Stimulated activated CD4-positive, alpha-beta T cell treated with anti-CD3 and anti-CD28 coated beads, Interleukin-12 subunit alpha, Interleukin-12 subunit beta, amount 100 ng/mL, for 48 hours (primary cell): ENCODE measurements around the gene KRTAP2-2.
"Not testable (repeated sequence)": the region's sequence is repeated elsewhere in the genome, so short reads cannot be mapped to it uniquely, and the experiment has no call there.

Experiments used
- DNase-seq, 3 donors: peaks; one replicate each; pipeline ENCODE4 v3.0.0-alpha.2; 2020; ENCODE audit warnings: low read depth in 2 of 3, low spot score in 1 of 3

KRTAP2-2 gene, protein sequence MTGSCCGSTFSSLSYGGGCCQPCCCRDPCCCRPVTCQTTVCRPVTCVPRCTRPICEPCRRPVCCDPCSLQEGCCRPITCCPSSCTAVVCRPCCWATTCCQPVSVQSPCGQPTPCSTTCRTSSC

DNA sequence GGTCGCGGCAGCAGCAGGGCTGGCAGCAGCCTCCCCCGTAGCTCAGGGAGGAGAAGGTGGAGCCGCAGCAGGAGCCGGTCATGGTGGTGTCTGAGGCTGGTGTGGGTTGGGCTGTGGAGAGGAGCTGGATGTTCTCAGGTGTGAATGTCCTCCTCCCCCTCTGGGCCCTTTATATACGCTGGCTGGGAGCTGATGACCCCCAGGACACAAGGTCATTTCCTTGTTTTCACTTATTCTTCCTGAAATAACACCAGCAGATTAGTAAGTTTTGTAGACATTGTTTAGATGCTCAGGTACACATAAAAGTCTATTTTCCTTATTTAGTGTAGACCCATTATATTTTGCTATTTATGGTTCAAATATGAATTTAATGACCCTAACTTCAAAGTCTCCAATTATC lies at the start of gene KRTAP2-2:
Gene KRTAP2-2, minus strand, starts transcription at position 101 of the 400 bp plus-strand sequence. Its CDS starts 19 bp downstream, at position 82.
- DNase-seq = not testable (repeated sequence)

DNA sequence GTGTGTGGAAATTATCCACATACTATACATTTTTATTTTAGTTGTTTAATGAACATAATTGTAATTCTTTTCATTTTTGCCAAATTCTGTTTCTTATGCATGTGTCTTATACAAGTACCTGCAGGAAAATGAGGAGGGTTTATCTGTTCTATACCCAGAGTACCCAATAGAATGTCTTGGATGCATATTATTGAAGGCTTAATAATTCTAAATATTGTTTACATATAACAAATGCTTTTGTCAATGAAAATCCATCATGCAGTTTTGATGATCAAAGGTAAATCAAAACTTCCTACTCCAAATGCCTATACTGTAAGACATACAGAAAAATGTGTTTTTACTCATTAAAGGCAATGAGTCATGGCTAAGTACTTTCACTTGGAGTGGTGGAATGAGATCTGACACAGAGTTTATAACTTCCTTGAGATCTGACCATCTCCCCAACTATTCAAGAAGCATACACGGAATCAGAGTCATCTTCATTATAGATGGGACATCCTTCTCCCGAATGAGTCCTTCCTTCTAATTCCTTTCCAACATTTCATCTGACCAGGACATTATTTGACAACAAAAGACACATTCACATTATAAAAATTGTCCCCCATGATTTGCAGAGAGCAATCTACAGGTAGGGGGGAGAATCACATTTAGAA lies 49.5 kb upstream of the KRTAP2-2 start:
- not testable (repeated sequence) for DNase-seq

DNA sequence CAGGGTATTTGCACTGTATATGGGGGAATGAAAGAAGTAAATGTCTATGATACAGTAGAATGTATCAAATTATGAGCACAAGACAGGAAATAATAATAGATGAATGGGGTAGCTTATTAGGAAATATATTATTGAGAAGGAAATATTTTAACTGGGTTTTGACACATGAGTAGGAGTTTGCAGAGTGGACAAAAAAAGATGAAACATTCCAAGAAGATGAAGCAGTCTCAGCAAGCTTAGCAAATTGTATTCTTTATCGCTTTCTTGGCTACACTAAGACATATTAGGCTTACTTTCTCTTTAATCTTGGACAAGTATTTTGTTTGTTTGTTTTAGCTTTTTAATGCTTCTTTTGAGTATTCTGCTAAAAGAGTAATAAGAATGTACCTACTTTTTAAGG lies 48.9 kb upstream of the KRTAP2-2 start:
- DNase-seq = no peak

DNA sequence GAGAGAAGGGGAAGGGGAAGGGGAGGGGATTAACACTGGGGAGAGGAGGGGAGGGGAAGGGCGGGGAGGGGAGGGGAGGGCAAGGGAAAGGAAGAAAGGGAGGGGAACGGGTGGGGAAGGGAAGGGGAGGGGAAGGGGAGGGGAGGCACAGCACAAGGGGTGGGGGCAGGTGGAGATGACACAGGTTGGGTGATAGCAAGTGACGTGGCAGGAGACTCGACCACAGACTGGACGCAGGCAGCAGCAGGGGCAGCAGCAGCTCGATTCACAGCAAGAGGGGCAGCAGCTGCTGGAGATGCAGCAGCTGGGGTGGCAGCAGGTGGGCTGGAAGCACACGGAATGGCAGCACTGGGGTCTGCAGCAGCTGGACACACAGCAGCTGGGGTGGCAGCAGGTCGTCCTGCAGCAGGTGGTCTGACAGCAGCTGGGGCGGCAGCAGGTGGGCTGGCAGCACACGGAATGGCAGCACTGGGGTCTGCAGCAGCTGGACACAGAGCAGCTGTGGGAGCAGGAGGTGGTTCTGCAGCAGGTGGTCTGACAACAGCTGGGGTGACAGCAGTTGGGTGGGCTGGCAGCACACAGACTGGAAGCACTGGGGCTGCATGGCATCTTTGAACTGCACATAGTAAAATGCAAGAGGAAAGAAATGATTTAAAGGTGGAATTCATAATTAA lies 46.7 kb upstream of the KRTAP2-2 start, which contains the start of gene KRTAP4-16:
Gene KRTAP4-16, minus strand, starts transcription at position 624 of the 674 bp plus-strand sequence. Its CDS starts 0 bp downstream, at position 624.
- DNase-seq = no peak

DNA sequence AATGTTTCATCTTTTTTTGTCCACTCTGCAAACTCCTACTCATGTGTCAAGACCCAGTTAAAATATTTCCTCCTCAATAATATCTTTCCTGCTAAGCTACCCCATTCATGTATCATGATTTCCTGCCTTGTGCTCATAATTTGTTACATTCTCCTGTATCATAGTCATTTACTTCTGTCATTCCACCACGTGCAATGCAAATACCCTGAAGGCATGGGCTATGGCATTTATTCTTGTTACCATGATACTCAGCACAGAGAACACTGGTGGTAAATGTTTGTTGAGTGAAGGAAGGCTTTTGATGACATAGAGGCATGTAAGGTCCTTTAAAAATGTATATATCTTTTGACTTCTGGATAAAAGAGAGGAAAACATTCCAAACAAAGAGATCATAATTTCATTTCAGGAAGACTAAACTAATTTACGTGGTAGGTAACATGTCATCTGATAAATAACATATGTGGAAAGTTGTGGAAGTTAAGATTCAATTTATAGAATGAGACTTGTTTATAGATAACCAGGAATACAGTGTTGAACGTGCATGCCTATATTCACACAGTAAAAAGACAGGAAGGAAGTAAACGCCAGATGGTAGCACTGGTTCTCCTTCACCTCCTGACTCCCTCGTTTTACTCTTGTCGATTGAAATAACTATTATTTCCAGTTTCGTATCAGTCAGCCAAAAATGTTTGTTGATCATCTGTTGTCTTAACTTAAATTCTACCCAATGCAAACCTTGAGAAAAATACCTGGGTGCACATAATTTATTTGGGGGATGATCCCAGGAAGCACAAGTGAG lies 44.9 kb upstream of the KRTAP2-2 start:
- not testable (repeated sequence) for DNase-seq

DNA sequence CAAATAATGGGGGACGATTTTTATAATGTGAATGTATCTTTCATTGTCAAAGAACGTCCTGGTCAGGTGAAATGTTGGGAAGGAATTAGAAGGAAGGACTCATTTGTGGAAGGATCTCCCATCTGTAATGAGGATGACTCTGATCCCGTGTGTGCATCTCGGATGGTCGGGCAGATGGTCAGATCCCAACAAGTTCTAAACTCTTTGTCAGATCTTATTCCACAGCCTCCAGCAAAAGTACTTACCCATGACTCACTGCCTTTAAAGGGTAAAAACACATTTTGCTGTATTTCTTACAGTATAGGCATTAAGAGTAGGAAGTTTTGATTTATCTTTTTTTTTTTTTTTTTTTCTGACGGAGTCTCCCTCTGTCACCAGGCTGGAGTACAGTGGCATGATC lies 43.5 kb upstream of the KRTAP2-2 start:
- no peak for DNase-seq

DNA sequence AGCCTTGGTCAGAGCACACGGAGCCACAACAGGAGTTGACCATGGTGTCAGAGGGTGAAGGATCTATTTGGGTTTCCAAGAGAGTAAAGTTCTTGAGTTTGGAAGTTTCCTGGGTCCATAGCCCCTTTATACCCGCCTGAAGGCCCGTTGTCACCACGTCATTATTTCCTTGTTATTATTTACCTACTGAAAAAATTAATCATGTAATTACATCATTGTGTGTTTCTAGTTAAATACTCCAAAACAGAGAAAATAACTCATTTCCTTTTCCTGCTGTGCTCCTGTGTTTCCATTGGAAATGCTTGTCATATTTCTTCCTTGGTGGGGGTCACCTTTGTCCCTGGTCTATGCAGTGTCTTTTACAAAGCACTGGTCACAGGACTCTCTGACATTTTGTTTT lies 43.0 kb upstream of the KRTAP2-2 start, which contains the start of gene KRTAP4-8:
Gene KRTAP4-8, minus strand, starts transcription at position 101 of the 400 bp plus-strand sequence. Its CDS starts 58 bp downstream, at position 43.
- DNase-seq = no peak

DNA sequence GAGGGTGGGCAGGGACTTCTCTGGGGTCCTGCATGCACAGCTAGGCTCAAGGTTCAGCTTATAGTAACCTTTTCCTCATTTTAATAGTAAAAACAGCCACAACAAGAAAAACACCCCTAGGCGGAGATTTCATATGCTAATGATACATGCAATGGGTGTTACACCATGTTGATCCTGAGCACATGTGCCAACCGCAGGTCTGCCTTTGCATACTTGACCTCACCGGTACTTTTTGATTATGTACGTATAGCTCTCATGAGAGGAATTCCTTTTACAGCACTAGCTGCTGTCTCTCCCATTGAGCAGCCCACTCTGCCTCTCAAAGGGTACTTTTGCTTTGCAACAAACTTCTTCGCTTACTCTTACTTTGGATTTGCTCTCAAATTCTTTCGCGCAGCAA lies 41.0 kb upstream of the KRTAP2-2 start:
- no peak for DNase-seq

DNA sequence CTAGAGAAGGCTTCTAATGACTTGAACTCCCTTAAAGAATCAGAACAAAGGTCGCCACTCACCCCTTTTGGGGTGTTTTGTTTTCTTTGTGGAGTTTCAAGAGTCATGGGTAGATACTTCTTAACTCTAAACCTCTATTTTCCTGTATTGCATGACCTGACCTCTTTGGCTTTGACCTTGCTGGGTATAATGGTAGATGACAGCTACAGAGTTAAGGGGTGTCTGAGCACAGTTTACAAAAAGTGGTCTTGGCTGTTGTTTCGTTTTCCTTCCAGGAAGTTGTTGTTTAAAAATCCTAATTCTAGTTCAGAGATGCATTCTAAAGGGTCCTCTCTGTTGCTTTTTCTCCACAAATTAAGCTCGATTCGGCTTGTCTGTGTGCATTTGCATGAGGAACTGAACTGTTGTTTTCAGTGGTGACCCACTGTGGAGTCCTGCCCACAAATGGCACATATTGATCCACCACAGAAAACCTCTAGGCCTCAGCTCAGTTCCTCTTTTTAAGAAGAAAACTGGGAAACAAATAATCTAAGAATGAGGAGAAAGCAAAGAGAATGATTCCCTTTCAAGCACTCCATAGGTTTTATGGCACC lies 33.8 kb upstream of the KRTAP2-2 start:
- not testable (repeated sequence) for DNase-seq

DNA sequence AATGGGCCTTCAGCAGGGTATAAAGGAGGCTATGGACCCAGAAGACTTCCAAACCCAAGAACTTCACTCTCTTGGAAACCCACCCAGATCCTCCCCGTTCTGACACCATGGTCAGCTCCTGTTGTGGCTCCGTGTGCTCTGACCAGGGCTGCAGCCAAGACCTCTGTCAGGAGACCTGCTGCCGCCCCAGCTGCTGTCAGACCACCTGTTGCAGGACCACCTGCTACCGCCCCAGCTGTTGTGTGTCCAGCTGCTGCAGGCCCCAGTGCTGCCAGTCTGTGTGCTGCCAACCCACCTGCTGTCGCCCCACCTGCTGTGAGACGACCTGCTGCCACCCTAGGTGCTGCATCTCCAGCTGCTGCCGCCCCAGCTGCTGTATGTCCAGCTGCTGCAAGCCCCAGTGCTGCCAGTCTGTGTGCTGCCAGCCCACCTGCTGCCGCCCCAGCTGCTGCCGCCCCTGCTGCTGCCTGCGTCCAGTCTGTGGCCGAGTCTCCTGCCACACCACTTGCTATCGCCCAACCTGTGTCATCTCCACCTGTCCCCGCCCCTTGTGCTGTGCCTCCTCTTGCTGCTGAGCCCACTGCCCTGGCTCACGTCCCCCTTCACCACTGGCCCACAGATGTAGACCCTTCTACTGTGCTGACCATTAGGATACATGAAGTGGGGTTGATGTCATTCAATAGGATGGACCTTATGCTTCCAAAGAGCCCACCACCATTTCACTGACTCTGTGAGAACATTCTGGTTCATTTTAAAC lies 29.2 kb upstream of the KRTAP2-2 start, which contains the start of gene KRTAP4-7:
Gene KRTAP4-7, plus strand, starts transcription at position 51 of the 757 bp plus-strand sequence. Its CDS starts 57 bp downstream, at position 108.
- not testable (repeated sequence) for DNase-seq

DNA sequence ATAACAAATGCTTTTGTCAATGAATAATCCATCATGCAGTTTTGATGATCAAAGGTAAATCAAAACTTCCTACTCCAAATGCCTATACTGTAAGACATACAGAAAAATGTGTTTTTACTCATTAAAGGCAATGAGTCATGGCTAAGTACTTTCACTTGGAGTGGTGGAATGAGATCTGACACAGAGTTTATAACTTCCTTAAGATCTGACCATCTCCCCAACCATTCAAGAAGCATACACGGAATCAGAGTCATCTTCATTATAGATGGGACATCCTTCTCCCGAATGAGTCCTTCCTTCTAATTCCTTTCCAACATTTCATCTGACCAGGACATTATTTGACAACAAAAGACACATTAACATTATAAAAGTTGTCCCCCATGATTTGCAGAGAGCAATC lies 28.4 kb upstream of the KRTAP2-2 start:
- not testable (repeated sequence) for DNase-seq

DNA sequence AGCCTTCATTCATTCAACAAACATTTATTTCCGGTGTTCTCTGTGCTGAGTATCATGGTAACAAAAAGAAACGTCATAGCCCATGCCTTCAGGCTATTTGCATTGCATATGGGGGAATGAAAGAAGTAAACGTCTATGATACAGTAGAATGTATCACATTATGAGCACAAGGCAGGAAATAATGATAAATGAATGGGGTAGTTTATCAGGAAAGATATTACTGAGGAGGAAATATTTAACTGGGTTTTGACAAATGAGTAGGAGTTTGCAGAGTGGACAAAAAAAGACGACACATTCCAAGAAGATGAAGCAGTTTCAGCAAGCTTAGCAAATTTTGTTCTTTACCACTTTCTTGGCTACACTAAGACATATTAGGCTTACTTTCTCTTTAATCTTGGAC lies 27.6 kb upstream of the KRTAP2-2 start:
- no peak for DNase-seq

DNA sequence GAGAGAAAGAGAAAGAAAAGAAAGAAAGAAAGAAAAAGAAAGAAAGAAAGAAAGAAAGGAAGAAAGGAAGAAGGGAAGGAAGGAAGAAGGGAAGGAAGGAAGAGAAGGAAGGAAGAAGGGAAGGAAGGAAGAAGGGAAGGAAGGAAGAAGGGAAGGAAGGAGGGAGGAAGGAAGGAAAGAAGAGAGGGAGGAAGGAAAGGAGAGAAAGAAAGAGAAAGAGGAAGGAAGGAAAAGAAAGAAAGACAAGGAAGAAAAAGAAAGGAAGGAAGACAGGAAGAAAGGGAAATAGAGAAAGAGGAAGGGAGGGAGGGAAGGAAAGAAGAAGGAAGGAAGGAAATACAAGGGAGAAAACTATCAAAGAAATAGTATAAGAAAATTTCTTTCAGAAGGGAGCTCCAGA lies 21.8 kb upstream of the KRTAP2-2 start:
- no peak for DNase-seq

DNA sequence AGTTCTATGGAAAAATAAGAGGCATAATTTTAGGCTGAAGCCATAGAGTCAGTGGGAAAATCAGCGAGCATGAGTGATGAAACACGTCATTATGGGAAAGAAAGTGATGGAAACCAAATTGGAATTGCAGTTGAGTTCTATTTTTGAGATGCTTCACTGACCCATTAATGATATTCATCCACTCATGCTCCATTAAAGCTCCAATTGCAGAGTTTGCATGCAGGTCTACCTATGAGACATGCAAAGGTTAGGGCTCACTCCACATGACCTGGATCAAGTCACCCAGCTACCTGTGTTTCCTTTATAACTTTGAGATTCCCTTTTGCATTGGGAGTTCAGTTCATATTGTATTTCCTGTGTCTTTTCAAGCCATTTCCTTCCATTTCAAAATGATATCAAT lies 18.6 kb upstream of the KRTAP2-2 start:
- no peak for DNase-seq

DNA sequence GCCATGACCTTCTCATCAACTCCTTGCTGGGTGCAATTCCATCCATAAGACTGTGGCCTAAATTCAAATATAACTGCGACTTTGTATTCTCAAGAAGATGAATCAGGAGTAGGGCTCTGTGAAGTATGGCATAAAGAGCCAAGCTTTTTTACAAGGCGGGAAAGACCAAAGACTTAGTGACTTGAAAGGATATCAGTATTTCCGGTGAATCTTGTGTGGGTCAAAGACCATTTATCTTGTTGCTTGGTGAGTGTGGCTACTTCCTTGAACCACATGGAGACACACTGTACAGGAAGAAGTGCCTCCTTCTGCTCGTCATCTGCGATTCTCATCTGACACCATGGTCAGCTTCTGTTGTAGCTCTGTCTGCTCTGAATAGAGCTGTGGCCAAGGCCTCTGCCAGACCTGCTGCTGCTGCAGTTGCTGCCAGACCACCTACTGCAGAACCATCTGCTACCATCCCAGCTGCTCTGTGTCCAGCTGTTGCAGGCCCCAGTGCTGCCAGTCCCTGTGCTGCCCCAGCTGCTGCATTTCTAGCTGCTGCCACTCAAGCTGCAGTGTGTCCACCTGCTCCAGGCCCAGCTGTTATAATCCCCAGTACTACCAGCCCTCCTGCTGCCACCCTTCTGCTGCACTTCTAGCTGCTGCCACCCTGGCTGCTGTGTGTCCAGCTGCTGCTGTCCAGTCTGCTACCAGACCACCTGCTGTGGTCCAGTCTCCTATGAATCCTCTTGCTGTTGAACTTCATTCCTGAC lies 16.8 kb upstream of the KRTAP2-2 start:
- no peak for DNase-seq

DNA sequence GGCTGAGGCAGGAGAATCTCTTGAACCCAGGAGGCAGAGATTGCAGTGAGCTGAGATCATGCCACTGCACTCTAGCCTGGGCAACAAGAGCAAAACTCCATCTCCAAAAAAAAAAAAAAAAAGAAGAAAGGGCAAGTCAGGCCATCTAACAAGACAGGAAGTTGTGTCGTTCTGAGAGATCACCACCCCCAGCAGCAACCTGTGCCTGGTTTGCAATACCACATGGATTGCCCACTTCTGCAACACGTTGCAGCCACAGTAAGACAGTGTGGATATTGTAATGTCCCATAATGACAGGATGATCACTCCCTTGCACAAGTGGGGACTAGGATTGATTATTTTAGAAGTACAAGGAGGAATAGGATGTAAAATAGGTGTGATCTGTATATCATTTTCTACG lies 14.0 kb upstream of the KRTAP2-2 start:
- no peak for DNase-seq

DNA sequence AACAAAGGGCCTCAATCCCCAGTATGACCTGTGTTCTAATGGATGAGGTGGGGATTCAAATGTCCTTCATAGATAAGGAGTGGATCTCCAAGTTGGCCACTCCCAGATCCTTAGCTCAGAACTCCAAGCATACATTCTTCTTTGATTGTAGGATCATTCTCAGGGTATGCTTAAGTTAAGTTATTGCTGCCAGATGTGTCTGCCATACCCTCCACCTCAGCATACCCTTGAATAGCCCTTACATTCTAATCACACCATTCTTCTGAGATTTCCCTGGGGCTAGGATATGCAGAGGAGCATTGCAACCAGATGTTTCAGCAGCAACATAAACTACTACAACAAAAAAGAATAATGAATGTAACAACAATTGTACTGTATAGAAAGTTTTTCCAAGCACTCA lies 12.3 kb upstream of the KRTAP2-2 start:
- no peak for DNase-seq

DNA sequence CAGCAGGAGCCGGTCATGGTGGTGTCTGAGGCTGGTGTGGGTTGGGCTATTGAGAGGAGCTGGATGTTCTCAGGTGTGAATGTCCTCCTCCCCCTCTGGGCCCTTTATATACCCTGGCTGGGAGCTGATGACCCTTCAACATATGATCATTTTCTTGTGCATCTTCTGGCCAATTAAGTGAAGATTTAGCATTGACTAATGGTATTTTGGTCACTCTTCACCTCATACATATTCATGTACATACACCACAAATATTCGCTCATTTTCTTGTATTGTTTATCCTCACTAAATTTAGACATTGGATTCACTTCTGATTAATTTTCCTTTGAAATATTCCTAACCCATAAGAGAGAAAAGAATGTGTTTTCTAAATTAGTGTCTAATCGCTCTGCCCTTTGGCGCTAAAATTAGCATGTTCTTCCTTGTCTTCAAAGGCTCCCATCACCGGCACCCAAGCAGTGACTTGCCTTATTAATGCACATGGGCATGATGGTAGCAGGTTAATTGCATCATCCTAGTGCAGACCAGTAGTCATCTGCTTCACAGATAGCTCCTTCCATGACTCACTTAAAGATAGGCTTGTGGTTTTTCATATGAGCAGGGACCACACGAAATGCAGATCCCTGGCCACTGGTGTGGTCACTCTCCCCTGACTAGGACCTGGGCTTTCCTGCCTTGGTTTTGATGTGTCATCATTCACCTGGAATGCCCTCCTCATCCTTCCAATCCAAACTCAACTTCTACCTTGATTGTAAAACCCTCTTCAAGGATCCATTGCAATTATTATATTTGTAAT lies 11.0 kb upstream of the KRTAP2-2 start, which contains the start of gene KRTAP2-4:
Gene KRTAP2-4, minus strand, starts transcription at position 51 of the 796 bp plus-strand sequence. Its CDS starts 34 bp downstream, at position 17.
- DNase-seq = no peak
